ENCODE data around the gene F2R.
"Not testable (repeated sequence)": the region's sequence is repeated elsewhere in the genome, so short reads cannot be mapped to it uniquely, and the experiment has no call there.

Gene F2R

GRCh38 chr5:76755779-76756637, 40.1 kb downstream of the F2R start:
- peak; percentile 38 for DNase-seq (ENCODE audit: low spot score)

GRCh38 chr5:76757049-76757448, 41.1 kb downstream of the F2R start:
- DNase-seq (ENCODE audit: low spot score), result no peak

- DNase-seq (ENCODE audit: low spot score), result not testable (repeated sequence)
Measured at GRCh38 chr5:76761118-76761517, 45.2 kb downstream of the F2R start.

GRCh38 chr5:76762484-76762883, 46.6 kb downstream of the F2R start:
- no peak for DNase-seq (ENCODE audit: low spot score)

GRCh38 chr5:76763136-76763535, 47.2 kb downstream of the F2R start:
- DNase-seq (ENCODE audit: low spot score), result no peak

GRCh38 chr5:76764374-76764773, 48.4 kb downstream of the F2R start:
- no peak for DNase-seq (ENCODE audit: low spot score)

GRCh38 chr5:76765249-76765648, 49.3 kb downstream of the F2R start:
- no peak for DNase-seq (ENCODE audit: low spot score)

GRCh38 chr5:76766746-76767145, 50.8 kb downstream of the F2R start:
- no peak for DNase-seq (ENCODE audit: low spot score)

- DNase-seq (ENCODE audit: low spot score), result not testable (repeated sequence)
Measured at GRCh38 chr5:76771041-76771440, 55.1 kb downstream of the F2R start.

- no peak for DNase-seq (ENCODE audit: low spot score)
Measured at GRCh38 chr5:76771705-76772405, 55.9 kb downstream of the F2R start.

GRCh38 chr5:76775921-76776320, 60.0 kb downstream of the F2R start:
- DNase-seq (ENCODE audit: low spot score), result no peak

GRCh38 chr5:76776391-76776790, 60.5 kb downstream of the F2R start:
- no peak for DNase-seq (ENCODE audit: low spot score)

- not testable (repeated sequence) for DNase-seq (ENCODE audit: low spot score)
Measured at GRCh38 chr5:76780616-76781015, 64.7 kb downstream of the F2R start.

GRCh38 chr5:76781775-76782174, 65.8 kb downstream of the F2R start:
- no peak for DNase-seq (ENCODE audit: low spot score)

- DNase-seq (ENCODE audit: low spot score), result no peak
Measured at GRCh38 chr5:76782444-76782843, 66.5 kb downstream of the F2R start.

Data from cerebellar cortex (tissue), 1 donor.